CD4-positive, CD25-positive, alpha-beta regulatory T cell (primary cell): ENCODE data around the gene SRCAP. TPM values are rescaled to one million over a fixed set of nuclear protein-coding genes. Genes with fewer than 3 reads are reported as not detected.

Experiments
- ATAC-seq, 2 donors: fragments of 150-1000 bp; cut with Tn5 transposase; one replicate each; pipeline ENCODE4 v1.10.0; 2021; ENCODE audit warnings: low read depth in 2 of 2, moderate number of reproducible peaks in 2 of 2, moderate library complexity in 1 of 2
- DNase-seq, 3 donors: peaks; one replicate each; pipeline versions ENCODE4 v3.0.0 to v3.0.0-alpha.2; 2012 to 2022; ENCODE audit warnings: mixed read lengths in 1 of 3
- H3K27ac ChIP-seq: one replicate; pipeline ENCODE4 v1.7.0; 2013; ENCODE audit warnings: mild to moderate bottlenecking, low read length; ENCODE audit not compliant: insufficient read depth, poor library complexity, severe bottlenecking
- H3K27me3 ChIP-seq: one replicate; pipeline ENCODE4 v1.7.0; 2013; ENCODE audit warnings: low read length; ENCODE audit not compliant: control insufficient read depth, insufficient read depth
- H3K36me3 ChIP-seq: one replicate; pipeline ENCODE4 v1.7.0; 2013; ENCODE audit warnings: mild to moderate bottlenecking, low read length, moderate library complexity; ENCODE audit not compliant: control insufficient read depth, insufficient read depth
- H3K4me1 ChIP-seq: 2 replicates; pipeline ENCODE4 v1.7.0; 2013; ENCODE audit warnings: mild to moderate bottlenecking, low read length; ENCODE audit not compliant: insufficient read depth, control insufficient read depth, poor library complexity, severe bottlenecking
- H3K4me3 ChIP-seq: one replicate; pipeline ENCODE4 v1.7.0; 2013; ENCODE audit warnings: low read depth, mild to moderate bottlenecking, low read length, moderate library complexity
- H3K9me3 ChIP-seq, 2 experiments: 1 replicate in 1 of 2; 2 replicates in 1 of 2; pipeline ENCODE4 v1.7.0; 2013; ENCODE audit warnings: low read length in 2 of 2, mild to moderate bottlenecking in 1 of 2, moderate library complexity in 1 of 2; ENCODE audit not compliant: control insufficient read depth in 2 of 2
- H3K27ac Mint-ChIP-seq, 3 donors: one replicate each; pipeline ENCODE4 v1.8.0; 2020 to 2022; ENCODE audit warnings: mild to moderate bottlenecking in 3 of 3, mixed read lengths in 3 of 3, moderate library complexity in 2 of 3
- H3K27me3 Mint-ChIP-seq: one replicate; pipeline ENCODE4 v1.8.0; 2022; ENCODE audit warnings: mild to moderate bottlenecking, mixed read lengths
- H3K36me3 Mint-ChIP-seq: one replicate; pipeline ENCODE4 v1.8.0; 2020; ENCODE audit warnings: mixed read lengths
- H3K4me1 Mint-ChIP-seq, 4 donors: one replicate each; pipeline ENCODE4 v1.8.0; 2020 to 2022; ENCODE audit warnings: mixed read lengths in 4 of 4, mild to moderate bottlenecking in 1 of 4
- H3K4me3 Mint-ChIP-seq, 4 donors: one replicate each; pipeline ENCODE4 v1.8.0; 2020 to 2022; ENCODE audit warnings: mild to moderate bottlenecking in 4 of 4, mixed read lengths in 4 of 4, moderate library complexity in 3 of 4
- H3K9me3 Mint-ChIP-seq, 7 donors: one replicate each; pipeline ENCODE4 v1.8.0; 2020 to 2022; ENCODE audit warnings: mixed read lengths in 7 of 7, mild to moderate bottlenecking in 3 of 7, moderate library complexity in 2 of 7
- polyA plus RNA-seq, 4 donors: library from polyadenylated mRNA; unstranded; fragments of 300-500 nt; fragmentation: Illumina TruSeq; gene quantifications; one replicate each; pipeline ENCODE4 v1.2.3, GENCODE V29; 2021
- total RNA-seq: library from RNA; stranded (reverse); gene quantifications from one replicate; pipeline ENCODE4 v1.2.3, GENCODE V29; 2022

Gene SRCAP
- total and polyA plus RNA-seq, 5 donors from 2014 or later: 4.9 to 83.0 (median 9.4) TPM

- H3K36me3 ChIP-seq: peaks cover 82% of the 10 kb centered on the region
- no peak overlapping the region for H3K4me3 ChIP-seq
- no peaks in the 10 kb centered on the region for H3K27me3 ChIP-seq
- H3K9me3 ChIP-seq: no peaks in the 10 kb centered on the region
- Mint-ChIP-seq H3K27me3 (no peaks in the 10 kb centered on the region), H3K36me3 (peaks cover 33% of the 10 kb centered on the region), H3K4me3 (no peak overlapping the region), H3K4me1 (peaks cover 8 to 41% (median 25%) of the 10 kb centered on the region in 4 donors), H3K27ac (no peak overlapping the region), H3K9me3 (no peaks in the 10 kb centered on the region)
- H3K4me1 ChIP-seq: peaks cover 29% of the 10 kb centered on the region
- ATAC-seq (no peak), DNase-seq (no peak)
- no peak overlapping the region for H3K27ac ChIP-seq
These were observed 33.2 kb upstream of the SRCAP start for GRCh38 chr16:30665830-30666190.

- Mint-ChIP-seq H3K27ac (peak overlapping the region in 2 of 3 donors; percentile 32 to 46), H3K4me1 (peaks cover 2 to 32% (median 17%) of the 10 kb centered on the region in 4 donors)
- no peaks in the 10 kb centered on the region for H3K27me3 ChIP-seq
These were observed 32.3 kb upstream of the SRCAP start for GRCh38 chr16:30666681-30667080.

GRCh38 chr16:30667361-30667905, 31.5 kb upstream of the SRCAP start:
- H3K36me3 ChIP-seq: peaks cover 69% of the 10 kb centered on the region
- H3K27me3 ChIP-seq: no peaks in the 10 kb centered on the region
- ATAC-seq (no peak), DNase-seq (no peak)
- H3K9me3 Mint-ChIP-seq: no peaks in the 10 kb centered on the region
- no peaks in the 10 kb centered on the region for H3K27me3 Mint-ChIP-seq
- H3K4me1 ChIP-seq: peaks cover 13% of the 10 kb centered on the region
- no peak overlapping the region for H3K27ac ChIP-seq
- H3K4me3 Mint-ChIP-seq: no peak overlapping the region
- no peak overlapping the region for H3K27ac Mint-ChIP-seq
- H3K36me3 Mint-ChIP-seq: peaks cover 22% of the 10 kb centered on the region
- no peaks in the 10 kb centered on the region for H3K9me3 ChIP-seq
- H3K4me3 ChIP-seq: no peak overlapping the region
- peaks cover 0 to 24% (median 14%) of the 10 kb centered on the region in 4 donors for H3K4me1 Mint-ChIP-seq

More at GRCh38 chr16:30666681-30667080, 32.3 kb upstream of the SRCAP start:
- H3K4me3 Mint-ChIP-seq: no peak overlapping the region
- H3K27me3 Mint-ChIP-seq: no peaks in the 10 kb centered on the region
- no peaks in the 10 kb centered on the region for H3K9me3 Mint-ChIP-seq
- peaks cover 28% of the 10 kb centered on the region for H3K36me3 Mint-ChIP-seq
- Histone ChIP-seq H3K9me3 (no peaks in the 10 kb centered on the region), H3K4me3 (no peak overlapping the region), H3K36me3 (peaks cover 76% of the 10 kb centered on the region), H3K4me1 (peaks cover 20% of the 10 kb centered on the region), H3K27ac (no peak overlapping the region)
- no peak for DNase-seq
- no peak for ATAC-seq

- Mint-ChIP-seq H3K9me3 (no peaks in the 10 kb centered on the region), H3K27ac (no peak overlapping the region), H3K4me3 (no peak overlapping the region), H3K27me3 (no peaks in the 10 kb centered on the region), H3K36me3 (peaks cover 18% of the 10 kb centered on the region), H3K4me1 (peaks cover 0 to 15% (median 8%) of the 10 kb centered on the region in 4 donors)
- ATAC-seq (no peak), DNase-seq (no peak)
- Histone ChIP-seq H3K27me3 (no peaks in the 10 kb centered on the region), H3K4me3 (no peak overlapping the region), H3K9me3 (no peaks in the 10 kb centered on the region), H3K4me1 (peaks cover 4% of the 10 kb centered on the region), H3K27ac (no peak overlapping the region), H3K36me3 (peaks cover 59% of the 10 kb centered on the region)
These were observed 30.6 kb upstream of the SRCAP start for GRCh38 chr16:30668393-30668792.

- peak overlapping the region in 1 of 3 donors; percentile 56 for H3K27ac Mint-ChIP-seq
These were observed 29.7 kb upstream of the SRCAP start for GRCh38 chr16:30669026-30669902.

GRCh38 chr16:30669903-30670824, 28.8 kb upstream of the SRCAP start:
- Histone ChIP-seq H3K4me1 (no peaks in the 10 kb centered on the region), H3K9me3 (no peaks in the 10 kb centered on the region), H3K27ac (no peak overlapping the region), H3K27me3 (no peaks in the 10 kb centered on the region), H3K4me3 (no peak overlapping the region), H3K36me3 (peaks cover 45% of the 10 kb centered on the region)
- Mint-ChIP-seq H3K4me3 (no peak overlapping the region), H3K27ac (no peak overlapping the region), H3K27me3 (no peaks in the 10 kb centered on the region), H3K9me3 (no peaks in the 10 kb centered on the region), H3K36me3 (peaks cover 15% of the 10 kb centered on the region), H3K4me1 (peaks cover 0 to 10% (median 3%) of the 10 kb centered on the region in 4 donors)
- DNase-seq (no peak), ATAC-seq (no peak)

More at GRCh38 chr16:30669026-30669902, 29.7 kb upstream of the SRCAP start:
- Mint-ChIP-seq H3K4me1 (peaks cover 0 to 10% (median 3%) of the 10 kb centered on the region in 4 donors), H3K36me3 (peaks cover 15% of the 10 kb centered on the region), H3K9me3 (no peaks in the 10 kb centered on the region), H3K27me3 (no peaks in the 10 kb centered on the region), H3K4me3 (no peak overlapping the region)
- Histone ChIP-seq H3K4me1 (no peaks in the 10 kb centered on the region), H3K36me3 (peaks cover 53% of the 10 kb centered on the region), H3K27ac (no peak overlapping the region), H3K27me3 (no peaks in the 10 kb centered on the region), H3K4me3 (no peak overlapping the region), H3K9me3 (no peaks in the 10 kb centered on the region)
- no peak for ATAC-seq
- DNase-seq: no peak

- Mint-ChIP-seq H3K27me3 (peaks cover 6% of the 10 kb centered on the region), H3K9me3 (no peaks in the 10 kb centered on the region), H3K27ac (no peak overlapping the region), H3K4me3 (no peak overlapping the region), H3K4me1 (no peaks in the 10 kb centered on the region), H3K36me3 (peaks cover 4% of the 10 kb centered on the region)
- DNase-seq (no peak), ATAC-seq (no peak)
- Histone ChIP-seq H3K4me1 (no peaks in the 10 kb centered on the region), H3K36me3 (peaks cover 4% of the 10 kb centered on the region), H3K9me3 (no peaks in the 10 kb centered on the region), H3K4me3 (no peak overlapping the region), H3K27me3 (no peaks in the 10 kb centered on the region), H3K27ac (no peak overlapping the region)
These were observed 23.8 kb upstream of the SRCAP start for GRCh38 chr16:30675143-30675542.
